Measurements from ENCODE around the gene MLLT11.

- TF ChIP-seq CTCF (conservative IDR thresholded peaks at IDR 0.05): no peak
- no peak for TF ChIP-seq ZFX (IDR thresholded peaks at IDR 0.05)
Observed at GRCh38 chr1:151098126-151098525, 37.9 kb downstream of the MLLT11 start.
